Putamen (tissue), 1 donor: ENCODE measurements around the gene RBMX2.
"Not testable (repeated sequence)": the region's sequence is repeated elsewhere in the genome, so short reads cannot be mapped to it uniquely, and the experiment has no call there.

ENCODE experiments used
- DNase-seq: peaks from one replicate; pipeline ENCODE4 v3.0.0-alpha.2; 2016; ENCODE audit warnings: low spot score

The RBMX2 gene, protein sequence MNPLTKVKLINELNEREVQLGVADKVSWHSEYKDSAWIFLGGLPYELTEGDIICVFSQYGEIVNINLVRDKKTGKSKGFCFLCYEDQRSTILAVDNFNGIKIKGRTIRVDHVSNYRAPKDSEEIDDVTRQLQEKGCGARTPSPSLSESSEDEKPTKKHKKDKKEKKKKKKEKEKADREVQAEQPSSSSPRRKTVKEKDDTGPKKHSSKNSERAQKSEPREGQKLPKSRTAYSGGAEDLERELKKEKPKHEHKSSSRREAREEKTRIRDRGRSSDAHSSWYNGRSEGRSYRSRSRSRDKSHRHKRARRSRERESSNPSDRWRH

DNA sequence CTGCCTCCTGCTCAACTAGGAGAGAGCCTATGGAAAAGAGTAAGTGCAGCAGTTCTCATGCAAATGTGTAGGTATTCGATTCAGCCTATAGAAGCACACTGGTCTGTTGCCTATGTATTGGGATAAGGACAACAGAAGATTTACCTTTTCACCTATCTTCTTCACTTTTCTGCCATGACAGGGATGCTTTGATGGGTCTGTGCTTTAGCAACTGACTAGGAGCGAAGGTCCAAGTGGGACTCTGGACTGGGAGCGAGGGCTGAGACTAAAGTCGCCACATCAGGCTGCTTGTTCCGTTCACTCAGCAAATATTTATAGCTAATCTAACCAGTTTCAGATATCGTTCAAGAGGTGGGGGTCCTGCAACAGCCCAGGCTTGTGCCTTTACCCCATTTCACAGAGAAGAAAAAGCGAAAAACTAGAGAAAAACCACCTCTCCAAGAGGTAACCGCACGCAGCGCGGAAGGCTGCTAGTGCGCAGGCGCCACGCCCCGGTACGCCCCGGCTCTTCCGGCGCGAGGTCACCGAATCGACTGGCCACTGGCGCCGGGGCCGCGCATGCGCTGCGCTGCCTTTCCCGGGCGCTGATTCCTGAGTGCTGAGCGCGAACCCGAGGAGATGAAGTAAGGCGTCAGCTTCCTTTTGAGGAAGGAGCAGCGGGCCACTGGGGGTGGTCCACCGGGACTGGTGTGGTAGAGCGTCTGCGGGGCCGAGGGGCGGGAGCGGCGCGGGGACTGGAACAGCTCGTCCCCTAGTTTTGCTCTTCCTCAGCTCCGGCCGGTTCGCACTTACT is at the start of gene RBMX2:
Gene RBMX2, plus strand, starts transcription at position 573 of the 793 bp plus-strand sequence. Its CDS starts 46 bp downstream, at position 619.
- DNase-seq = peak; percentile 79

DNA sequence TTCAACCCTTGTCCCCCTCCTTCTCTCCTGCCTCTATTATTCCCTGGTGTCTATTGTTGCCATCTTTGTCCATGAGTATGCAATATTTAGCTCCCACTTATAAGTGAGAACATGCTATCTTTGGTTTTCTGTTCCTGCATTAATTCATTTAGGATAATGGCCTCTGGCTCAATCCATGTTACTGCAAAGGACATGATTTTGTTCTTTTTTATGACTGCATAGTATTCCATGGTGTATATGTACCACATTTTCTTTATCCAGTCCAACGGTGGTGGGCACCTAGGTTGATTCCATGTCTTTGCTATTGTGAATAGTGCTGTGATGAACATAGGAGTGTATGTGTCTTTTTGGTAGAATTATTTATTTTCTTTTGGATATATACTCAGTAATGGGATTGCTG is 49.7 kb upstream of the RBMX2 start:
- DNase-seq = not testable (repeated sequence)

DNA sequence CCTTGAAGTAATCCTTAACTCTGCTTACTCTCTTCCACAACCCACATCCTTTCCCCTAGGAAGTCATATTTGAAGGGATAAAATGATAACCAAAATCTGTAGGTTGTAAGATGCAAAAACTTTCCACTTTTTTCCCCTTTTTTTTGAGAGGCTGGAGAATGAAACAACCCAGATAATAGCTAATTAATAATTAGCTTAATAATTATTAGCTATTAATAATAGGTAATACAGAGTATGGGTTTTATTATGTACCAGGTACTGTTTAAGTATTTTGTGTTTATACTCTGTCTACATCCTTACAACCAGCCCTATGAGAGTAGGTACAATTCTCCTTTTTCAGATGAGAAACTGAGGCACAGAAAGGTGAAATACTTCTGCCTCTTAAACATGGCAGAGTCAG is 25.7 kb upstream of the RBMX2 start:
- no peak for DNase-seq

DNA sequence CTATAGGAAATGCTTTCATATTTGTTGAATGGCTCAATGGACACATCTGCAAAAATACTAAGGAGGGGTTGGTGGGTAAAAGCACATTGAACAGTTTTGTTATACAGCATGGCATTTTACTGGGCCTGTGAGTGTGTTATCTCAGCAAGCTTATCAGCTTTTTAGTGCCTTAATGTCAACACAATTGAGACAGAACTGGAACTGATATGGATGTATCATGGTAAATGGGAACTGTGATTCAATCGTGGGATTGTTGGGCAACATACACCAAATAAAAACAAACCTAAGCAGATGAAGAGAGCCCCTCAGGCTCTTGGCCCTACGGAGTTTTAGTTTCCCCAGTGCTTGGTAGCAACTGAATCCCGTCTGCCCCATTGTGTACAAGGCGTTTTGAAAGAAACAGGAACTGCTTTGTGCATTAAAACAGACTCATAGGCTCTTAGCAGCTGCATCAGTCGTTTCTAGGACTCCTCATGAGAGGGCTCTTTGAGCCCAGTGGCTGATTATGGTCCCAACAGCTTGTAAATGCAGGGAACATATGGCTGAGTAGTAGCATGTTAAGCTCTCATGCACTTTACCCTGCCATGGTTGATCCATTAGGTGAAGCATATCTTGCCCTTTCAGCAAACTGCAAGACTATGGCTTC is 23.6 kb upstream of the RBMX2 start:
- no peak for DNase-seq

DNA sequence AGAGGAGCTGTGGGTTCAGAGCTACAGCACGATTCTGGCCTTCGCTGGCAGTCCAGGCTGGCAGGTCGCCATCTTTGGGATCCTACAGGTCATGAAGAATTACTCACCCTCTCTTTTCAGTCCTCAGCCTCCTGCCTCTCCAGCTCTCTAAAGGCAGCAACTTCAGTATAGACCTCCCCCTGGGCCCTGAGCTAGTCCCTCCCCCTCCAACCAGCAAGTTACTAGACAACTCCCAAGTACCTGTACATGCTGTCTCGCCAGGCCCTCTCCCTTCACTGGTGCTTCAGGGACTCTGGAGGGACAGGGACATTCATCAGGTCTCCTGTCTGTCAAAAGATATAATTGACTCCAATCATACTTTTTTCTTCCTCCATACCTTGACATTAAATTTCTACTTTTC is 16.3 kb upstream of the RBMX2 start, which contains the start of gene GPR119:
Gene GPR119, minus strand, starts transcription at position 155 of the 400 bp plus-strand sequence. CDS start 227 bp downstream, outside the sequence.
- DNase-seq = no peak

DNA sequence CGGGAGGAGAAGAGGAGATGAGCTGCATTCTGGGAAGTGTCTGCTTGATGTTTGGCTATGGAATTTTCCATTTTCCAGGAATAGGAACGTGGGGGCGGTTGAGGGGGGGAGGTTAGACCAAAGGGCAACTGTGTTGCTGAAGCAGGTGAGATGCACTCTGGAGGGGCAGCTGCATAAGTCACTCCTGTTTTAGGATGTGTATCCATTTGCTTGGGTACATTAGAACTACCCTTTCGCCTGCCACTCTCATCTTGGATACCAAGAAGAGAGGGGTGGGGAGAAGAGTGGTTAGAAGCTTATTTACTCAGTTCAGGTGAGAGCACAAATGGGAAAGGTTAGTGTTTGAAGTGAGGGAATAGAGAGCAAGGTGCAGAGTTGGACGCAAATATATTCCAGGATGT is 15.4 kb upstream of the RBMX2 start:
- DNase-seq = no peak

DNA sequence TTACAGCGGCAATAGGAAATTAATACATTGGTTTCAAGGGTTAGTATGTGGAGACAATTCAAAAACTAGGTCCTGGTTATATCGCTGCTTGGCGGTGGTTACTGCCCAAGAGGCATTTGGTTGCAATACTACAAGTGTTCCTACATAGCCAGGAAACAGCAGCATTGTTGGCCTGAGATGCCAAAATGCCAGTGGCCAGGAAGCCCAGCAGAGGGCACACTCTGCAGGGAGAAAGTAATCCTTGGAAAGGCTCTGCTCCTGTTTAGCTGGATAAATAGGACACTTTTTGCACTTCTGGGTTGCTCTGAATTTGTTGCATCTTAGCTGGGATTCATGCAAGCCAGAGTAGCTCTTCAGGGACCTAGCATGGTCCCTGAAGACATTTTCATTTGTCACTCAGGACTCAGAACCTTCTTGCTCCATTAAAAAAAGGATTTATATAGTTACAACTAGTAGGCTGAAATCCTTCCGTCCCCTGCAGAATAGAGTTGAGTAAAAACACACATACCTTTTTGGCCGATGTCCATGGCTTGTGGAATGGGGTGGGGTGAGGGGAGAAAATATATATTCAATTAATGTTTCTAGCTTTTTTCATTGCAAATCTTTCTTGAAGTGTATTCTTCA is 8.2 kb upstream of the RBMX2 start:
- DNase-seq = peak; percentile 65

DNA sequence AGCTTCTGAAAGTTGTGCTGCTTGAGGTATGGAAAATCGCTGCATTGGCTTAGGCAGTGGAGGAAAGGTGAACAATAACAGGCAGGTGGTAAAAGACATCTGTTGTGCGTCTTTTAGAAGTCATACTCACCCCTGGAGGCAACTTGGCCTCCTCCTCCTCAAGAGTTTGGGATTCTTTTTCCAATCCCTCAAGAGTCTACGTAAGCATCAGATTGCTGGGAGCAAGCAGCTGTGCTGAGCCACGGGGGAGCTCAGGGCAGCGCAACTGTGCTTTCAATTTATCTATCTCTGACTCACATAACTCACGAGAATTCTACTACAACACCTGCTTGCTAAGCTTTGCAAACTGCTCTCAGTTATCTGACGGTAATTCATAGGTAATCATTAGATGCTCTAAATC is 6.4 kb upstream of the RBMX2 start:
- DNase-seq = no peak

DNA sequence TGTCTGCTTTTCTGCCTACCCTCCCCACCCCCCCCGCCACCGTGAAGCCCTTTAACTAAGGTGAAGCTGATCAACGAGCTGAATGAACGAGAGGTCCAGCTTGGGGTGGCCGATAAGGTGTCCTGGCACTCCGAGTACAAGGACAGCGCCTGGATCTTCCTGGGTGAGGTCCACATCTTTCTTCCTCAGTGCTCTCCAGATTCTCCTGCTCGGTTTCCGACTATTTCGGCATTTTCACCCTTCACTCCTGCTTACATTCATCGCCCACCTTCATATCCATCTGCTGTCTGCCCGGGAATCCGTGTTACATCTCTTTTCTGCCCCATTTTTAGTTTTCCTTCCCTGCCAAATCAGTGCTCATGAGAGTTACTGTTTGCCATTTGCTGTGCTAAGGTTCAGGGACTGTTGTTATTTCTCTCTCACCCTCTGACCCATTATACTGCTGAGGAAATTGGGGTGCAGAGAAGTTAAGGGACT is 459 bp downstream of the RBMX2 start:
- no peak for DNase-seq

DNA sequence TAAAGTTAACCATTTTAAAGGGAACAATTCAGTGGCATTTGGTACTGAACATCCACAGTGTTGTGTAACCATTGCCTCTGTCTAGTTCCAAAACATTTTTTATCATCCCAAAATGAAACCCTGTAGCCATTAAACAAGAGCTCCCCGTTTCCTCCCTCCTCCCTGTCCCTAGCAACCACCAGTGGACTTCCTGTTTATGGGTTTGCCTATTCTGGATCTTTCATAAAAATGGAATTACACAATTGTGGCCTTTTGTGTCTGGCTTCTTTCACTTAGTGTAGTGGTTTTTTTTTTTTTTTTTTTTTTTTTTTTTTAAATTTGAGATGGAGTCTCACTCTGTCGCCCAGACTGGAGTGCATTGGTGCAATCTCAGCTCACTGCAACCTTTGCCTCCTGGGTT is 11.6 kb downstream of the RBMX2 start:
- DNase-seq = no peak

DNA sequence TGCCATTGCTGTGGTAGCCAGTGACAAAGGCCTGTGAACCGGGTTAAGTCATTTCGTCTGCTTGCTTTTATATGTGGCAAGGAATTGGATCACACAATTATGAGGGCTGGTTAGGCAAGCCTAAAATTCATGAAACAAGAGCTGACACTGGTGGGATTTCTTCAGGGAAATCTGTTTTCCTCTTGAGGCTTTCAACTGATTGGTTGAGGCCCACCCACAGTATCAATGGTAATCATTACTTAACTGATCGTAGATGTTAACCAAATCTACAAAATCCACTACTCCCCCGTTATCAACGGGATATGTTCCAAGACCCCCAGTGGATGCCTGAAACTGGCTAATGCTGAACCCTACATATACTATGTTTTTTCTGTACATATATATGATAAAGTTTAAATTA is 13.0 kb downstream of the RBMX2 start:
- DNase-seq = no peak

DNA sequence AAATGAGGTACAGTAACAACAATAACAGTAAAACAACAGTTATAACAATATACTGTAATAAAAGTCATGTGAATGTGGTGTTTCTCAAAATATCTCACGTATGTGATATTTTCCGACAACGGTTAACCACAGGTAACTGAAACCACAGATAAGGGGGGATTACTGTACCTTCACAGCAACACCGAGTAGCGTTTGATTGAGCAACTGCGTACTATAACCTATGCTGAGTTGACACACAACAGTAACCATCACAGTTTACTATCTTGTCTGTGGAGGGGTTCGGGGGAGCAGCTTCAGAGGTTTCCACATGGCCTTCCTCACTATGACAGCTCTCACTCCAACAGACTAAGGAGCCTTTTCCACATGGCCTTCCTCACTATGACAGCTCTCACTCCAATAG is 13.4 kb downstream of the RBMX2 start:
- no peak for DNase-seq

DNA sequence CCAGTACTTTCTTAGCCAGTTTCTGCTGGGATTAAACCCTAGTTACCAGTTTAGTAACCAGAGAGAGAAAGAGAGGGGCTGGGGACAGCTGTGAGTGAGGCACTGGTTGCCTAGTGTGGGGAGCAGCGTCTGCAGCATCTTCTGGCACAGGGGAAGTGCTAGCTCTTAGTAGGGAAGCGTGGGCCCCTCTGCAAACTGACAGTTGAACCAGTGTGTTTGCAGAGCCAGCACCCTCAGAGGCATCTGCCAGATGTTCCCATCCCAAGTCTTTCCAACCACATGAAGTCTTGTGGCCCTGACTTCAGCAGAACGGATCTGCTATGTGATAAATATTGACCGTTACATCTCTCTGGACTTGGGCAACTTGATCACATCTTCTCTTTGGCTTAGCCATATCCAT is 15.0 kb downstream of the RBMX2 start:
- no peak for DNase-seq

DNA sequence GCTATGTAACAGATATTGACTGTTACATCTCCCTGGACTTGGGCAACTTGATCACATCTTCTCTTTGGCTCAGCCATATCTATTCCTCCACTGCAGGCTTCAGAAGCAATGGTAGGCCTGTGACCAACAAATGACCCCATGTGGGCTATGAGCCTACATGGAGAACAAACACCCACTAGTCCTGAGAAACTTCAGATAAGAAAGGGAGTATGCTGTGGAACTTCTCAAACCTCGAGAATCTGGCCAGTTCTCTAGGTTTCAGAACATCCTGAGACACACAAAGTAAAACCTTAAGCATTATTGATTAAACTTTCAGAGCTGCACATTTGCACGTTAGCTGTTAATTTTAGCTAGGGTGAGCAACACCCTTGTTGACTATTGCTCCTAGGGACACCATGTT is 16.3 kb downstream of the RBMX2 start:
- DNase-seq = no peak

DNA sequence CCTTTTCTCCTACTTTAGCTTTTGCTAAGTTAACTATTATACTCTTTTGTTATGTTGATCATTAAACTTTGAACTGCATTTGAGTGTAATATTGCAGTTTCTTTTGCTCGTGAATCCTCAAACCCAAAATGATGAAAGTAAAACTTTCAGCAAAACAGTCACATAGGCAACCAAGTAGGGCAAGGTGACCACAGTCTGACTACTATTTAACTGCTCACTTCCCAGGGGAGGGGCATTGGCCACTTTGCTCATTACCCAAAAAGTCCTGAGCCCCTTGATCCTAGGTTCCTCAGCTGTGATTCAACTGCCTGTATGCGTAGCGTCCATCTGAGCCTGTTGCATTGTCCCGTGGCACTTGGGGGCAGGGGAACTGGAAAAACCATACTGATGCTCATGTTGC is 17.0 kb downstream of the RBMX2 start:
- no peak for DNase-seq

DNA sequence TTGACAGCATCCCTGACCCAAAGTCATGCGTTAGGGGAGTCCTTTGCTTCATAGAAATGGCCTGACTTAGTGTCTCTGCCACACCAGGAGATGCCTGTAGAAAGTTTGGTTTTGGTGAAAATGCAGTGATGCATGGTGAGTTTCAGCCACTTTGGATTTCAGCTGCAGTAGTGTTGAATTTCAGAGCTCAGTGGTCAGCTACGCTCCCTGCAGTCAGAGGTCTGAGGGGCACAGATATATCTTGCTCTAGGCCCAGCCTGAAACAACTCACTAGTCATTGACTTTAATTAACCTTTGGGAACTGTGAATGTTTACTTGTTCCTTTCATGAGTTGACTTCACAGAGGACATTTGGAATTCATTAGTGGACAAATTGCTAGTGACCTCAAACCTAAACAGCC is 17.5 kb downstream of the RBMX2 start:
- no peak for DNase-seq

DNA sequence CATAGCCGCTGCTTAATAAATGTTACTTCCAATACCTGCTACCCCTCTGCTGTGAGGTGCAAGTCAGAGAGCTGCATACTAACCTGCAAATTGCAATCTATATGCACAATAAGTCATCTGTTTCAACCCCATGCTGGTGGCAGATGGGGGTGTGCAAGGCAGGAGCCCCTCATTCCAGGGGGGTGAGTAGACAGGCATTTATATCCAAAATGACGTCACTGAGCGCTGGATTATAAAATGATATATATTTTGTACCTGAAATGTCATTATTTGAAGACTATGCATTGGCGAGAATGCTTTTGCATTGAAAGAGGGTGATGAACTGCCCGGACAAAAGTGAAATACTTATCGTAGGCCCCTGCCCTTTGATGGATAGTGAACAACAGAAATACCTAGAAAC is 24.7 kb downstream of the RBMX2 start:
- no peak for DNase-seq

DNA sequence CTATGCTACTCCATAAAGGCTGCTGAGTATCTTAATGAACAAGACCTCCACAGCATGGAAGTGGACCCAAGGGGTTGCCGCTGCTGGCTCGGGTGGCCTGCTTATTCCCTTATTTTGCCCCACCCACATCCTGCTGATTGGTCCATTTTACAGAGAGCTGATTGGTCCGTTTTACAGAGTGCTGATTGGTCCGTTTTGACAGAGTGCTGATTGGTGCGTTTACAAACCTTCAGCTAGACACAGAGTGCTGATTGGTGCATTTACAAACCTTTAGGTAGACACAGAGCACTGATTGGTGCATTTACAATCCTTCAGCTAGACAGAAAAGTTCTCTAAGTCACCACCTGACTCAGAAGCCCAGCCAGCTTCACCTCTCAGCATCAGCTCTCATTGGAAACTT is 27.4 kb downstream of the RBMX2 start:
- DNase-seq = not testable (repeated sequence)

DNA sequence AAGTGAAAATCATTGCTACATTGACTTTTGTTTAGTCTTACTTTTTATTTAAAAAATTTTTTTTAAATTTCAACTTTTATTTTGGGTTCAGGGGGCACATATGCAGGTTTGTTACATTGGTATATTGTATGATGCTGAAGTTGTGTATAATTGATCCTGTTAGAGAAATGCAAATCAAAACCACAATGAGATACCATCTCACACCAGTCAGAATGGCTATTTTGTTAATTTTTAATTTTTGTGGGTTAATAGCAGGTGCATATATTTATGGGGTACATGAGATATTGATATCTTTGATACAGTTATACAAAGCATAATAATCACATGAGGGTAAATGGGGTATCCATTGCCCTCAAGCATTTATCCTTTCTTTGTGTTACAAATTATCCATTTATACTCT is 34.1 kb downstream of the RBMX2 start:
- no peak for DNase-seq

DNA sequence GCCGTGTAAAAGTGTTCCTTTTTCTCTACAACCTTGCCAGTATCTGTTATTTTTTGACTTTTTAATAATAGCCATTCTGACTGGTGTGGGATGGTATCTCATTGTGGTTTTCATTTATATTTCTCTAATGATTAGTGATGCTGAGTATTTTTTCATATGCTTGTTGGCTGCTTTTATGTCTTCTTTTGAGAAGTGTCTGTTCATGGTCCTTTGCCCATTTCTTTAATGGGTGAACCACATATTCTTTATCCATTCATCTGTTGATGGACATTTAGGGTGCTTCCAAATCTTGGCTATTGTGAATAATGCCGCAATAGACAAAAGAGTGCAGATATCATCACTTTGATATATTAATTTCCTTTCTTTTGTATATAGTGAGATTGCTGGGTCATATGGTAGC is 36.2 kb downstream of the RBMX2 start:
- not testable (repeated sequence) for DNase-seq

DNA sequence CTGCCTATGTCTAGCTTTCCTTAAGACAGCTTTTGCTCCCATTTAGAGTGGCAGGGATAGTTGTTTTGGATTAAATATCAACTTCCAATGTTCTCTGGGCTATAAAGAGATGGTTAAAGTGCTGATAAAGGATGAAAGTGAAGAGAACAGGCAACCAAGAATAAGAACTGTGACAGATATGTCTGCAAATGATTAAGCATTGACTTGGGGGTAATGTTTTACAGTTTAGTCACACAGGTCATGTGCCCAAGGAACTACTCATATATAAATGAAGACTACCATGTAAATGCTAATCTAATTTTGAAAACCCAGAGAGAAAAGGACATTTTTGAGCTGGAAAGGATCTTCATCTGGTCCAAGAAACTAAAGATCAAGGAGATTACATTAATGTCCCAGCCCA is 42.1 kb downstream of the RBMX2 start:
- DNase-seq = no peak

DNA sequence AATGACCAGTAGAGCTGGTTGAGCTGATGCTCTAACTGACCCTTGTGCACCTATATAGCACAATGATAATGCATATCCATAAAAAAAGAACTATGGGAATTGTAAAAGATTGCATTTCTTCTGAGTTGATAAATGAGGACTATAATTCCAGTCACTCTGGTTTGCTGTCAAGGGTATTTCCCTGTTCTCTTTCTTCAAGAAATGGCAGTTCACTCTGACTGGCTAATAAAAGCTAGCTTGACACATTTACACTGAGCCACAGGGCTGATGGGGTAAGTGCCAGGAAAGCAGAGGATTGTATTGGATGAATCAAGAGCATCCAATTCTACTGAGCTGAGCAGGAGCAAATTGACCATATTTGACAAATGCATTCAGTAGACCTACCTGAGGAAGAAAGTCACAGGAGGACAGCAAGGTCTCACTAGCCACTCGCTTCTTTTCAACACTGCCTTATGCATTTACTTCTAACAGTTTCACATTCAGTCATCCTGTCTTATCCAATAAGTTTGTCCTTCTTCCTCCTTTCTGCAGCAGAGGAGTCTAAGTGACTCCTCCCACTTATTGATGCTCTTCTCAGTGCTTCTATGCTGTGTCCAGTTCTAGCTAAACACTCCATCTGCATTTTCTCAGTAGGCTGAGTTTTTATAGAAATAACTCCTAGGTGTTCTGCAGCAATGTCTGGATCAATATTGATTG is 43.0 kb downstream of the RBMX2 start:
- no peak for DNase-seq
